Heart right ventricle (tissue), 16 donors: Measurements from ENCODE around the gene INTS15. TPM values are rescaled to one million over a fixed set of nuclear protein-coding genes. Genes with fewer than 3 reads are reported as not detected.

Experiments used
- ATAC-seq, 8 donors: fragments of 200-7000 bp; cut with Tn5 transposase; one replicate each; pipeline ENCODE4 v1.9.1; 2020; ENCODE audit warnings: mild to moderate bottlenecking in 8 of 8, moderate library complexity in 8 of 8, moderate number of reproducible peaks in 1 of 8
- DNase-seq, 2 donors: peaks; one replicate each; pipeline ENCODE4 v3.0.0-alpha.2; 2020
- H3K27ac ChIP-seq, 10 donors: fragments of 200-600 bp; sonication (generic) in 2 of 10; one replicate each; pipeline versions ENCODE4 v1.5.0 to v1.8.0; 2020 to 2022; ENCODE audit warnings: mild to moderate bottlenecking in 3 of 10
- H3K27me3 ChIP-seq, 7 donors: fragments of 200-600 bp; one replicate each; pipeline ENCODE4 v1.8.0; 2021 to 2022; ENCODE audit warnings: mild to moderate bottlenecking in 2 of 7
- H3K36me3 ChIP-seq, 9 donors: fragments of 200-600 bp; sonication (generic) in 1 of 9; one replicate each; pipeline versions ENCODE4 v1.5.0 to v1.8.0; 2020 to 2022; ENCODE audit warnings: mild to moderate bottlenecking in 2 of 9
- H3K4me1 ChIP-seq, 9 donors: fragments of 200-600 bp; sonication (generic) in 1 of 9; one replicate each; pipeline versions ENCODE4 v1.5.0 to v1.8.0; 2020 to 2022; ENCODE audit warnings: mild to moderate bottlenecking in 4 of 9
- H3K4me3 ChIP-seq, 10 donors: fragments of 200-600 bp; sonication (generic) in 2 of 10; one replicate each; pipeline versions ENCODE4 v1.5.0 to v1.8.0; 2020 to 2022; ENCODE audit warnings: mild to moderate bottlenecking in 7 of 10, moderate library complexity in 2 of 10
- H3K9me3 ChIP-seq, 11 donors: fragments of 200-600 bp in 10 of 11; sonication (generic) in 2 of 11; one replicate each; pipeline versions ENCODE4 v1.5.0 to v1.8.0; 2013 to 2022; ENCODE audit warnings: mild to moderate bottlenecking in 2 of 11, control low read depth in 1 of 11, moderate library complexity in 1 of 11
- CTCF ChIP-seq, 9 donors: fragments of 200-600 bp; sonication (generic) in 2 of 9; IDR thresholded peaks; one replicate each; pipeline versions ENCODE4 v1.5.0 to v1.8.0; 2021 to 2022; ENCODE audit warnings: antibody characterized with exemption in 9 of 9, mild to moderate bottlenecking in 5 of 9, moderate library complexity in 1 of 9
- WGBS, 2 donors: extraction: QIAGEN DNeasy Blood & Tissue Kit; methylation state at CpG; one replicate each; pipeline ENCODE4 v1.1.7; 2013; ENCODE audit warnings: inconsistent platforms in 1 of 2; 5-methylcytosine and 5-hydroxymethylcytosine counted together
- intact Hi-C, 10 donors: fragments of 100-400 bp; cut with DNase I; formaldehyde crosslinking; loops; one replicate each; pipeline versions ENCODE4 v1.11.1 to v1.14.2; 2022
- polyA plus RNA-seq, 2 donors: library from polyadenylated mRNA; stranded (reverse); fragments of 200-250 nt; gene quantifications; one replicate each; pipeline ENCODE4 v1.2.3, GENCODE V29; 2013
- total RNA-seq, 10 donors: library from RNA; stranded (reverse); fragmentation: NEBNext Ultra II Directional in 3 of 10; extraction: Animal tissue kit (Norgen Biotek cat#: 25700) in 3 of 10; gene quantifications; one replicate each; pipeline versions ENCODE4 v1.2.1 to v1.2.4, GENCODE V29; 2021 to 2023
- donor health status: Arrhythmogenic right ventricular cardiomyopathy.
- donor health status: ischemic (EF 13 %, LVEDD 7.1; RV severe dilation, severe dysfunction).
- donor health status: healthy with polysubstance abuse.
- donor health status: DM: no; HTN: yes; CAD: no.
- donor health status: DM: no; HTN: no; CAD: no.
- donor health status: ischemic (EF 25% LVEDD 6.9; RV normal size, moderate dysfunction).
- donor health status: ischemic (EF 25% LVEDD 5.7; RV mildly dilated, moderate dysfunction).
- donor health status: healthy.
- donor health status: DM: yes; HTN: yes; CAD: no.
- donor health status: Ischemic cardiomyopathy.
- donor health status: ischemic (EF 35%, LVEDD 5.7; RV mildly dilated, moderate dysfunction).
- donor health status: nonischemic (EF 11% LVEDD 7.7; RV severe dilation, severe dysfunction).
- donor health status: DM: yes; HTN: yes; CAD: no.
- donor health status: PGD.
- donor health status: ischemic (EF 29% LVEDD 5.4; RV normal size, mild dysfunction).
- donor health status: nonischemic (EF 23%, LVEDD 6.1; RV moderate dilation, normal function).

Gene INTS15
- total and polyA plus RNA-seq, 12 donors = 9.8 to 22.0 (median 13.4) TPM

GRCh38 chr7:6588566-6588965, 1.3 kb upstream of the INTS15 start:
- Histone ChIP-seq H3K36me3 (peaks cover 0 to 76% (median 31%) of the 10 kb centered on the region in 9 donors), H3K4me1 (peaks cover 7 to 21% (median 16%) of the 10 kb centered on the region in 9 donors), H3K9me3 (no peaks in the 10 kb centered on the region), H3K27me3 (no peaks in the 10 kb centered on the region), H3K27ac (no peak overlapping the region), H3K4me3 (no peak overlapping the region)
- intact Hi-C loops = loop anchor here in 2 of 10 donors (2.0 to 5.0 kb wide), 2 partner anchors 72 to 344 kb away; no protein-coding TSS in a partner anchor
- WGBS, 2 donors = 72 to 73% methylated on average over 9 of the region's 9 CpGs
- DNase-seq = no peak
- no peak for TF ChIP-seq CTCF (IDR thresholded peaks at IDR 0.05)
- no peak for ATAC-seq

GRCh38 chr7:6589151-6589828, 531 bp upstream of the INTS15 start:
- H3K27ac ChIP-seq = peak overlapping the region in 8 of 10 donors; percentile 13 to 96 (median 90)
- WGBS, 2 donors = 44 to 46% methylated on average over 22 of the region's 22 CpGs
- H3K4me1 ChIP-seq = peaks cover 7 to 21% (median 16%) of the 10 kb centered on the region in 9 donors
- no peak for TF ChIP-seq CTCF (IDR thresholded peaks at IDR 0.05)
- H3K4me3 ChIP-seq = peak overlapping the region in 9 of 10 donors; percentile 68 to 100 (median 92)
- intact Hi-C loops = loop anchor here in 2 of 10 donors (2.0 to 5.0 kb wide), 2 partner anchors 72 to 343 kb away; no protein-coding TSS in a partner anchor
- DNase-seq = no peak
- no peaks in the 10 kb centered on the region for H3K27me3 ChIP-seq
- ATAC-seq = peak in 4 of 8 donors; percentile 1 to 14 (median 6)
- peaks cover 0 to 76% (median 37%) of the 10 kb centered on the region in 9 donors for H3K36me3 ChIP-seq
- no peaks in the 10 kb centered on the region for H3K9me3 ChIP-seq

GRCh38 chr7:6590645-6591110, 857 bp downstream of the INTS15 start:
- intact Hi-C loops = no loop called here
- DNase-seq (no peak), ATAC-seq (peak in 5 of 8 donors; percentile 18 to 43 (median 33))
- no peak for TF ChIP-seq CTCF (IDR thresholded peaks at IDR 0.05)
- peaks cover 7 to 21% (median 16%) of the 10 kb centered on the region in 9 donors for H3K4me1 ChIP-seq
- WGBS, 2 donors = 14 to 16% methylated on average over 10 of the region's 10 CpGs
- H3K27ac ChIP-seq = peak overlapping the region in 9 of 10 donors; percentile 80 to 96 (median 92)
- H3K36me3 ChIP-seq = peaks cover 0 to 76% (median 39%) of the 10 kb centered on the region in 9 donors
- H3K9me3 ChIP-seq = no peaks in the 10 kb centered on the region
- peak overlapping the region; percentile 68 to 100 (median 92) for H3K4me3 ChIP-seq
- H3K27me3 ChIP-seq = no peaks in the 10 kb centered on the region

GRCh38 chr7:6600093-6600492, 10.3 kb downstream of the INTS15 start:
- TF ChIP-seq CTCF (IDR thresholded peaks at IDR 0.05) = no peak
- no peaks in the 10 kb centered on the region for H3K27me3 ChIP-seq
- ATAC-seq = no peak
- intact Hi-C loops = no loop called here
- H3K4me1 ChIP-seq = no peaks in the 10 kb centered on the region
- no peak for DNase-seq
- peaks cover 2 to 99% (median 60%) of the 10 kb centered on the region in 9 donors for H3K36me3 ChIP-seq
- H3K27ac ChIP-seq = no peak overlapping the region
- 94 to 95% methylated on average over 13 to 15 of the region's 15 CpGs for WGBS, 2 donors
- no peak overlapping the region for H3K4me3 ChIP-seq
- H3K9me3 ChIP-seq = no peaks in the 10 kb centered on the region
